Hair follicle dermal papilla cell (primary cell): Measurements from ENCODE around the gene ASXL3. TPM values are rescaled to one million over a fixed set of nuclear protein-coding genes. Genes with fewer than 3 reads are reported as not detected.

Source experiments
- total RNA-seq: library from RNA; depleted of rRNA; stranded (reverse); fragments of >200 nt; gene quantifications from 2 replicates; pipeline ENCODE4 v1.2.3, GENCODE V29; 2012

Gene ASXL3
- 1.3 and 1.6 TPM in 2 replicates for total RNA-seq

DNA sequence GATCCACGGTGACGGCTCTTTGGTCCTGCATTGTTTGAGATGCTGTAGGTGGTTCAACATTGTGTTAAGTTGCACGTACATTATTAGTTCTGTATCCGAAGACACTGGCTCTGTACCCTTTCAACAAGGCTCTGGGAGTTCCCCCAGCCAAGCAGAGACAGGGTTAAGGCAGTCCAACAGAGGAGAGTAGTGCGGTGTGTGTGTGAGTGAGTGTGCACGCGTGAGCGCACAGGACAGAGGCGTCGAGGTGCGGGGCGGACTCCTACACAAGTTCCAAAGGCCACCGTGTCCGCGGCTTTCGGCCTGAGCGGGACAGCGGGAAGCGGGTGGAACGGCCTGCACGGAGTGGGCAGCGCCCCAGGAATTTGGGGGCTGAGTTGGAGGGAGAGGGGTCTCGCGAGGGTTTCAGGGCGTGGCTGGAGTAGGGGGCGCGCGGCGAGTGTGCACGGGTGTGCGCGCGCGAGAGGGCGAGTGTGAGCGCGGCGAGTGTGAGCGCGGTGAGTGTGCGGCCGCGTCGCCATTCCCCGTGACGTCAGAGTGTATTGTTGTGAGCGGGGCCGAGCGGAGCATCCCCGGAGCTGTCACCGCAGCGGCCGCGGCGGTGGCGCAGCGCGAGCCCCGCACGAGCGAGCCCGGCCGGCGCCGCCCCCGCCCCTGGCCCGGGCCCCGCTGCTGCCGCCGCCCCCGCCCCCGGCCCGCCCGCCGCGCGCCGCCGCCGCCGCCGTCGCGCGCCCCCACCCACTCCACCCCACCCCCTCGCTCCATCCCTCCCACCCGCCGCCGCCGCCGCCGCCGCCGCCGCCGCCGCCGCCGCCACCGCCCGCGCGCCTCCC lies at the start of gene ASXL3:
ASXL3 (plus strand) TSS at position 535 of the 833 bp plus-strand sequence. CDS start 413 bp downstream, outside the sequence.

Other genes with a start within 250 kb of the ASXL3 start
- 0.16 TPM in 1 of 2 replicates, not detected in the other for gene CCDC178, start 137.5 kb upstream of the ASXL3 start, total RNA-seq